GM21367 (cell line): ENCODE results near the gene MITF.

Source experiments
- ATAC-seq: cut with Tn5 transposase; IDR thresholded peaks from one replicate; pipeline ENCODE4 v1.9.1; 2021; ENCODE audit not compliant: unreplicated experiment

The MITF gene

DNA sequence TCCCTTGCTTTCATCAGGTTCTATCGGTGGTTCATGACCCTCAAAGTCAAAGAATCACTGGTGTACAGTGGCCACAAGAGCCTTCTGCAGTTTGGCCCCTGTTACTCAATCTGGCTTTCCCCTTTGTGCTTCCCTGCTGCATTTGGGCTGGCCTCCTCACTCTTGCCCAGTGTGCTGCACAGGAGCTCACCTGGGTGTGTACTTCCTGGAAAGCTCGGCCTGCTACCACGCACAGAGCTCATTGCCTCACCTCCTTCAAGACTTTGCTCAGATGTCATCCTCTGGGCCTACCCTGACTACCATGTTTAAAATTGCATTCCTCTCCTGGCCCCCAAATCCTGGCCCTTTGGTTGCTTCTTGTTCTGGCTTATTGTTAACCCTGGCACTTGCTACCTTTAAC is 90.9 kb downstream of the MITF start:
- ATAC-seq = no peak

DNA sequence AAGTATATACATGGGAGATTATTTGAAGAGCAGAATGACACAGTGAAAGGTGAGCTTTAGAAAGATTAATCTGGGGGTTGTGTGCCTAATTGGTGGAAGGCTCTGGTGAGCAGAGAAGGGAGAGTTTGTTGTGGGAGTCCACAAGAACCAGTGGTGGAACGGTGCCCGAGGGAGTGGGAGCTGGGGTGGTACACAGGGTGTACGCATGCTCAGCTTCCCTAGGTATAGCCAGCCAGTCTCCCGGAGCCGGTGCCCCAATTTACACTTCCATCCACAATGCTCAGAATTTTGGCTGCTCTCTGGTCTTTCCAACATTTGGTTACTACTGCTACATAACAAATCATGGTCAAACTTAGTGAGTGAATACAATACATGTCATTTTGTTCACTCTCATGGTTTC is 92.5 kb downstream of the MITF start:
- ATAC-seq = no peak

GRCh38 chr3:69833591-69833990 is 94.3 kb downstream of the MITF start:
- ATAC-seq = no peak

DNA sequence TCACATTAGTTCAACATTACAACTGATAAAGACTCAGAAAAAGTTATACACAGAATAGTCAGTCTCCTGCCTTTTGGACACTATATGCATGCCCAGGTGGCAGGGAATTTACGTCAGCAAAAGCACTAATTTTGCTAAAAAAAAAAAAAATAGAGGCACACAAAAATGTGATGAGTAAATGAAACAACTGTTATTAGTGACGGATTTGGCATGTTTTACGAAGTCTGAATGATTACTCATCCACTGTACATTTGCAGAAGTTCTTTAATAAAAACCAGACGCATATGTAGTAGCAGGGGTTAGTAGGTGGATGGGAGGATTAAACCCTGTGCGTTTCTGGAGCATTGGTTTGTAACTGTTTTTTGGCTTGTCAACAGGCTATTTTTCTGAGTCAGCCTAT is 99.0 kb downstream of the MITF start:
- no peak for ATAC-seq

- ATAC-seq = no peak
Observed at GRCh38 chr3:69838696-69839515, 99.6 kb downstream of the MITF start.

DNA sequence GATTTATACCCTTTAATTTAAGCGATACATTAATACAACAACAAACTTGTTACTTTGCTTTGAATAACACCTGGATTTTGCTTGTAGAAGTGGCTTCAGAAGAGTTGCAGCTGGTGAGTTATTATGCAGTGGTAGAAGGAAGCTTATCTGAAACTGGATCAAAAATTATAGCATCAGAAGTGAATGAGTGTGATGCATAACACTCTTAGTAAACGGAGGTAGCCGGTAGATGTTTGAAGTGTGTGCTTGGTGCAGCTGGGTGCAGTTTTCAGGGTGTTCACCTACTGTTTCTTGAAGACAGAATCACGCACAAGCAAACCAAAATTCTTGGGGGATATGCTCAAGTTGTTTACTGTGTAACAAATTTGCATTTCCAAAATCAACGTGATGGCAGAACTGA is 103.1 kb downstream of the MITF start:
- ATAC-seq = no peak

- no peak for ATAC-seq
Observed at GRCh38 chr3:69842789-69843188, 103.5 kb downstream of the MITF start.

- ATAC-seq = no peak
Observed at GRCh38 chr3:69844706-69845105, 105.4 kb downstream of the MITF start.

GRCh38 chr3:69847303-69847702 is 108.0 kb downstream of the MITF start:
- no peak for ATAC-seq

DNA sequence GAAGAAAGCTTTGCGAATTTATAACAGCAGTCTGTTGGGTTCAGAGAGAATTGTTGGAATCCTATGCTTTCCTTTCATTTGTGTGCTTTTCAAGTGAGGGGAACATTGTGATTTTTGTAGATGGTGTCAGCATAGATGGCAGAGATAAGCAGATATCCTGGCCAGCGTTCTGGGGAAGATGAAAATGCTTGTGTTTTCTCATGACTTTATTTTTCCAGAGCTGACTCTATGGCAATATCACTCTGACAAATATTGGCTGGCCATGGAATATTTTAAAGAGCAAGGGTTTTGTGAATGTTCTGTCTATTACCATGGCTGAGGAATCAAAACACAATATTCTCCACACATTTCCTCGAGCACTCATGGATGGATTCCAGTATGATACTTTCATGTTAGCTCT is 108.8 kb downstream of the MITF start:
- ATAC-seq = no peak

- no peak for ATAC-seq
Observed at GRCh38 chr3:69850849-69851248, 111.6 kb downstream of the MITF start.

GRCh38 chr3:69853027-69853426 is 113.8 kb downstream of the MITF start:
- no peak for ATAC-seq

- ATAC-seq = no peak
Observed at GRCh38 chr3:69855436-69856162, 116.3 kb downstream of the MITF start.

DNA sequence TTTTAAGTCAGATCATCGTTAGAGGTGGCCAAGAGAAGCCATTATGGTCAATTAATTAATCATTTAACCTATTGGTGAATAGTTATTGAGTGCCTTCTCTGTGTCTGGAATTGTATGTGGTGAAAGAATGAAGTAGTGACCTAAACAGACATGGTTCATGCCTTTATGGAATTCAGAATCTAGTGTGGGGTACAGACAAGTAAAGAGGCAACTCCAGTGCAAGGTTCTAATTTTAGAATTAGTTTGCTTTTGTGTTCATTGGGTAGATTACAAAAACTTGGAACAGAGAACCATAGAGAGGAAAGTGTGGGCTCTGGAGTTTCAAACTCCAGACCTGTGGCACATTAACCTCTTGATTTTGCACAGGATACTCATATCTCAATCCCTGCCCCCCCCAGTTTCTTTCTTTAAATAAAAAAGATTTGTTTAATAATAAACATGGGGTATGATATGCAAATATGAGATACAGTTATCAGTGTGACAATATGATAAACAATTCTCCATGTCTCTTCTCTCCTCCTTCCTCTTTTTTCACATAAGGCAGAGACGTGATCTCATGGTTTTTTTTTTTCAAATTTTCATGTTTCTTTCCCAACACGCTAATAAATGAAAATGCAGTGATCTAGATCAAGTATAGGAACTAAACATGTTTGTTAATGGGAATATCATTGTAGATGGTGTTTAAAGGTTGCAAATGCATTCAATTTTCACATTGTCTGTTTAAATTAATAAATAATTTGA is 117.9 kb downstream of the MITF start:
- ATAC-seq = no peak

DNA sequence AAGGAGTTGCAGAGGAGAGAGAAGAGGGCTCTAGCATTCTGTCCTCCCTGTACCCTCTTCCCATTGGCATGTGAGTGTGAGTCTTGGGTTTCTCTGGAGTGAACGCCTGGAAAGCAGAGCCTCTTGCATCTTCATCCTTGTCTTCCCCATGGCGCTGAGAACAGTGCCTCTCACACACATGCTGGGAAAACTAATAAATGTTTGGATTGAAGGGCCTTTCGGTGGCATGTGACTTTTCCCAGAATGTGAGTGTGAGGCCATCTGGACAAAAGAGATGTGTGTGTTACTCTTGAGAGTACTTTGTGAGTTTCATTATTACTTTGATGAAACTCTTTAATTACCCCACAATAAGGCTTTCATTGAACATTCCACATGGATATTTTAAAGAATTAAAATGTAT is 122.3 kb downstream of the MITF start:
- ATAC-seq = no peak

GRCh38 chr3:69864141-69864540 is 124.9 kb downstream of the MITF start:
- ATAC-seq = no peak

GRCh38 chr3:69864766-69865165 is 125.5 kb downstream of the MITF start:
- ATAC-seq = no peak

GRCh38 chr3:69865925-69866679 is 126.8 kb downstream of the MITF start:
- ATAC-seq = no peak

- ATAC-seq = no peak
Observed at GRCh38 chr3:69866988-69867720, 127.9 kb downstream of the MITF start.

DNA sequence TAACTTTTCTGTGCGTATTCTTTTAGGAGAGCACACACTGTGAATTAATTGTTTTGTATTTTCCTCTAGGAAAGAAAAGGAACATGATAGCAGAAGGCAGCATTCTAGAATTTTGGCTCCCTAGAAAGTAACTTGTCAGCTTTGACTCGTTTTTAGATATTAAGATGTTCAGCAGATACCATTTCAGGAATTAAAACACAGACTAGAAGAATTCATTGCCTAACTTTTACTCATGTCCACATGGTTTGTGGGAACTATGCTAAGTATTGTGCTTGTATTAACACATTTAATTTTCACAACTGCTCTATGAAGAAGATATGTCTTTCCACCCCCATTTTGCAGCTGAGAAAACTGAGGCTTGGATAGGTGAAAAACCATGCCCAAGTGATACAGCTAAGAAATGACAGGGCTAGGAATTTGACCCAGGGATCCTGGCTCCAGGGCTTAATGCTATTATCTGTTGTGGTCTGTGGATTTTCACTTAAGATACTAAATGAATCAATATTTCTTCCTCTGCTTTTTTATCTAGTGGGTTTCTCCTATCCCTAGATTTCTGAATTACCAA is 128.8 kb downstream of the MITF start:
- no peak for ATAC-seq
